ENCODE measurements around the gene FLNA. TPM values are rescaled to one million over a fixed set of nuclear protein-coding genes. Genes with fewer than 3 reads are reported as not detected.

The FLNA gene
- total RNA-seq, 1 experiment from 2014 or later: 1,210 TPM

DNA sequence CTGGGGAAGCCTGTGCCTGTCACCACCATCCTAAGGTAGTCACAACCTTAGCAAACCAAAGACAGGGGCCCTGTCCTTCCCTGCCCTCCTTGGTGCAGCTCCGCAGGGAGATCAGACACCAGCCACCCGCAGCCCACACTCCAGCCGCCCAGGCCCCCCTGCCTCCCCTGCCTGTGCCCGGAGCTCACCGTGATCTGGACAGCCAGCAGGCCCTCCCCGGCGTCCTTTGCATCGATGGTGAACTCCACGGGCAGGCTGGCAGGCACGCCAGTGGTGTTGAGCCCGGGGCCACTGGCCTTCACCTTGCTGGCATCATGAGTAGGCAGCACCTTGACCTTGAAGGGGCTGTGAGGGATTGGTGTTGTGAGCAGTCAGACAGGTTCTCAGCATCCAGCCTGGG is 16.4 kb downstream of the FLNA start:
- POLR2A ChIA-PET (ENCODE audit: low non-redundant PET): no interaction called here
- Histone ChIP-seq H3K4me1 (ENCODE audit: insufficient read depth, low read length, poor library complexity, severe bottlenecking) (no peaks in the 10 kb centered on the region), H3K27me3 (replicated peaks; ENCODE audit: insufficient read depth, low read depth, low read length, poor library complexity) (no peaks in the 10 kb centered on the region), H3K36me3 (ENCODE audit: insufficient read depth, low read length, poor library complexity, severe bottlenecking) (peaks cover 85% of the 10 kb centered on the region), H3K27ac (ENCODE audit: low read depth, low read length, poor library complexity, severe bottlenecking) (no peak overlapping the region), H3K9me3 (ENCODE audit: low read depth, low read length, poor library complexity, severe bottlenecking) (no peaks in the 10 kb centered on the region), H3K4me3 (ENCODE audit: low read depth, low read length, poor library complexity, severe bottlenecking) (no peak overlapping the region)
- BruUV-seq (replicated peaks): no TSS peak
- TF ChIP-seq EZH2 (IDR thresholded peaks at IDR 0.05; ENCODE audit: borderline replicate concordance, low read depth, low read length, poor library complexity, severe bottlenecking): no peak
- TF ChIP-seq, protein P1, sequence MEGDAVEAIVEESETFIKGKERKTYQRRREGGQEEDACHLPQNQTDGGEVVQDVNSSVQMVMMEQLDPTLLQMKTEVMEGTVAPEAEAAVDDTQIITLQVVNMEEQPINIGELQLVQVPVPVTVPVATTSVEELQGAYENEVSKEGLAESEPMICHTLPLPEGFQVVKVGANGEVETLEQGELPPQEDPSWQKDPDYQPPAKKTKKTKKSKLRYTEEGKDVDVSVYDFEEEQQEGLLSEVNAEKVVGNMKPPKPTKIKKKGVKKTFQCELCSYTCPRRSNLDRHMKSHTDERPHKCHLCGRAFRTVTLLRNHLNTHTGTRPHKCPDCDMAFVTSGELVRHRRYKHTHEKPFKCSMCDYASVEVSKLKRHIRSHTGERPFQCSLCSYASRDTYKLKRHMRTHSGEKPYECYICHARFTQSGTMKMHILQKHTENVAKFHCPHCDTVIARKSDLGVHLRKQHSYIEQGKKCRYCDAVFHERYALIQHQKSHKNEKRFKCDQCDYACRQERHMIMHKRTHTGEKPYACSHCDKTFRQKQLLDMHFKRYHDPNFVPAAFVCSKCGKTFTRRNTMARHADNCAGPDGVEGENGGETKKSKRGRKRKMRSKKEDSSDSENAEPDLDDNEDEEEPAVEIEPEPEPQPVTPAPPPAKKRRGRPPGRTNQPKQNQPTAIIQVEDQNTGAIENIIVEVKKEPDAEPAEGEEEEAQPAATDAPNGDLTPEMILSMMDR (conservative IDR thresholded peaks at IDR 0.05; ENCODE audit: low read depth, low read length): no peak
- no peak for DNase-seq (ENCODE audit: low spot score)
- intact Hi-C loops (cut with micrococcal nuclease; ENCODE audit: unreplicated experiment): no loop called here
- CTCF ChIA-PET: no interaction called here

- DNase-seq (ENCODE audit: low spot score): no peak
- Histone ChIP-seq H3K27me3 (replicated peaks; ENCODE audit: insufficient read depth, low read depth, low read length, poor library complexity) (no peaks in the 10 kb centered on the region), H3K4me1 (ENCODE audit: insufficient read depth, low read length, poor library complexity, severe bottlenecking) (no peaks in the 10 kb centered on the region), H3K27ac (ENCODE audit: low read depth, low read length, poor library complexity, severe bottlenecking) (no peak overlapping the region), H3K36me3 (ENCODE audit: insufficient read depth, low read length, poor library complexity, severe bottlenecking) (peaks cover 85% of the 10 kb centered on the region), H3K4me3 (ENCODE audit: low read depth, low read length, poor library complexity, severe bottlenecking) (no peak overlapping the region), H3K9me3 (ENCODE audit: low read depth, low read length, poor library complexity, severe bottlenecking) (no peaks in the 10 kb centered on the region)
- ChIA-PET CTCF (no interaction called here), POLR2A (ENCODE audit: low non-redundant PET) (interaction anchor here (0.6 kb wide), 1 partner anchor 409 kb away, joined by 3 read pairs; no protein-coding TSS in a partner anchor)
- TF ChIP-seq, protein P1 (conservative IDR thresholded peaks at IDR 0.05; ENCODE audit: low read depth, low read length): no peak
- TF ChIP-seq EZH2 (IDR thresholded peaks at IDR 0.05; ENCODE audit: borderline replicate concordance, low read depth, low read length, poor library complexity, severe bottlenecking): no peak
- intact Hi-C loops (cut with micrococcal nuclease; ENCODE audit: unreplicated experiment): no loop called here
- BruUV-seq (replicated peaks): no TSS peak
Observed at GRCh38 chrX:154357205-154357604, 17.2 kb downstream of the FLNA start.

GRCh38 chrX:154356596-154356995 is 17.8 kb downstream of the FLNA start:
- intact Hi-C loops (cut with micrococcal nuclease; ENCODE audit: unreplicated experiment): no loop called here
- ChIA-PET POLR2A (ENCODE audit: low non-redundant PET) (no interaction called here), CTCF (no interaction called here)
- Histone ChIP-seq H3K4me1 (ENCODE audit: insufficient read depth, low read length, poor library complexity, severe bottlenecking) (no peaks in the 10 kb centered on the region), H3K36me3 (ENCODE audit: insufficient read depth, low read length, poor library complexity, severe bottlenecking) (peaks cover 85% of the 10 kb centered on the region), H3K4me3 (ENCODE audit: low read depth, low read length, poor library complexity, severe bottlenecking) (no peak overlapping the region), H3K27ac (ENCODE audit: low read depth, low read length, poor library complexity, severe bottlenecking) (no peak overlapping the region), H3K9me3 (ENCODE audit: low read depth, low read length, poor library complexity, severe bottlenecking) (no peaks in the 10 kb centered on the region), H3K27me3 (replicated peaks; ENCODE audit: insufficient read depth, low read depth, low read length, poor library complexity) (no peaks in the 10 kb centered on the region)
- TF ChIP-seq, protein P1 (conservative IDR thresholded peaks at IDR 0.05; ENCODE audit: low read depth, low read length): no peak
- TF ChIP-seq EZH2 (IDR thresholded peaks at IDR 0.05; ENCODE audit: borderline replicate concordance, low read depth, low read length, poor library complexity, severe bottlenecking): no peak
- no peak for DNase-seq (ENCODE audit: low spot score)
- no TSS peak for BruUV-seq (replicated peaks)

All from A673 (cell line).